ENCODE data around the gene PSEN1. TPM values are rescaled to one million over a fixed set of nuclear protein-coding genes. Genes with fewer than 3 reads are reported as not detected.

The PSEN1 gene
- total RNA-seq, 1 experiment from 2014 or later: 49.9 TPM

DNA sequence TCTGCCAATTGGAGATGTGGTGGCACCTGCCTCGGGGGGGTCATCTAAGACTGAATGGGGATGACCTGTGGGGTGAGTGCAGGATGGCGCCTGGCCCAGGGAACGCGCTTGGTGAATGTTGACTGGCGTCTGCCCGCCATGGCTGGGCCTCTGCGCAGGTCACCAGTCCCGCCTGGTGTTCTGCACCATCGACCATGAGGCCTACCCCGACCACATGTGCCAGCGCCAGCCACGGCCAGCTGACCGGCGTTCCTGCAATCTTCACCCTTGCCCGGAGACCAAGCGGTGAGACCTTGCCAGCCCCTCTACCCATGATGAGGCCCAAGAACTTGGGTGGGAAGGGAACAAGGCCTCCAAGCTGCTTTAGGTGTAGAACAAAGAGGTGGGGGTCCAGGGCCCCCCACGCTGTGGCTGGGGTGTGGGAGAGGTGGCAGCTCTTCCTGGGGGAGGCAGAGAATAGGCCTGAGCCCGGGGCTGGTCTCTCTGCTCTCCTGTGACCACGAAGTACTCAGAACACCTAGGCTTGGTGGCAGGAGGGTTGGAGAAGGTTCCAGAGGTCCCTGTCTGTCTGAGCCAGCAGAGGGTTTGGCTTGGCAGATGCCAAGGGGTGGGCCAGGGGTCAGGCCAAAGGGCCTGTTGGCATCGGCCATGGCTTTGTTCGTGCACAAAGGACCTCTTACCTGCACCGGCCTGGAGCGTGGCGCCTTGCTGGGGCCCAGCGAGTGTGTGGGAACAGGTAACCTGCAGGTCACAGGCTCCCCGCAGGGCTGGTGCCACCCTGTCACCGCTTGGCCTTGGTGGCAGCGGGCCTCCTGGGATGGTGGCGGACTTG is 116.4 kb downstream of the PSEN1 start:
- H2AFZ ChIP-seq (ENCODE audit: low read length): no peak overlapping the region

More for the DNA sequence above, 116.4 kb downstream of the PSEN1 start:
- Histone ChIP-seq H2BK12ac (ENCODE audit: insufficient read length, low read depth, low read length) (no peak overlapping the region), H4K5ac (ENCODE audit: insufficient read length, low read depth, low read length) (no peak overlapping the region), H3K79me2 (ENCODE audit: insufficient read depth, low read length) (no peaks in the 10 kb centered on the region), H2BK120ac (ENCODE audit: low read depth, low read length, poor library complexity, severe bottlenecking) (no peak overlapping the region), H4K8ac (replicated peaks; ENCODE audit: insufficient read length, low read depth, low read length) (no peak overlapping the region), H3K27ac (ENCODE audit: insufficient read length, low read depth, low read length) (no peak overlapping the region), H3K23me2 (ENCODE audit: insufficient read length, low read depth, low read length, poor library complexity, severe bottlenecking) (no peaks in the 10 kb centered on the region), H2BK20ac (ENCODE audit: low read depth, low read length, poor library complexity, severe bottlenecking) (no peak overlapping the region), H2BK15ac (ENCODE audit: low read depth, low read length) (no peak overlapping the region), H3K4me2 (ENCODE audit: insufficient read depth, insufficient read length, low read length) (no peak overlapping the region), H3K14ac (ENCODE audit: insufficient read depth, low read length) (no peak overlapping the region), H3K27me3 (ENCODE audit: insufficient read depth, low read length) (no peaks in the 10 kb centered on the region), H2BK5ac (ENCODE audit: insufficient read length, low read length) (no peak overlapping the region), H3T11ph (ENCODE audit: low read length) (no peak overlapping the region), H2AK5ac (ENCODE audit: insufficient read length, low read length) (no peak overlapping the region), H3K4ac (ENCODE audit: low read depth, low read length) (no peak overlapping the region), H3K23ac (ENCODE audit: insufficient read length, low read depth, low read length) (no peak overlapping the region), H3K9ac (ENCODE audit: extremely low read depth, insufficient read length, low read length) (no peak overlapping the region), H3K79me1 (ENCODE audit: insufficient read depth, low read depth, low read length, poor library complexity, severe bottlenecking) (no peaks in the 10 kb centered on the region), H4K91ac (ENCODE audit: insufficient read length, low read depth, low read length) (no peak overlapping the region), H3K56ac (ENCODE audit: insufficient read length, low read depth, low read length) (no peak overlapping the region), H3K9me3 (ENCODE audit: control insufficient read depth, low read depth, low read length) (no peaks in the 10 kb centered on the region), H3K18ac (ENCODE audit: insufficient read length, low read depth, low read length) (no peak overlapping the region), H4K20me1 (ENCODE audit: control insufficient read depth, insufficient read depth, insufficient read length) (no peaks in the 10 kb centered on the region), H3K4me1 (ENCODE audit: insufficient read depth, low read length) (no peaks in the 10 kb centered on the region)
- Mint-ChIP-seq H3K27ac (no peak overlapping the region), H3K4me3 (no peak overlapping the region), H3K36me3 (ENCODE audit: insufficient read depth in 1 of 3, low read depth in 3 of 3) (peaks cover 0 to 2% (median 0%) of the 10 kb centered on the region in 3 experiments; a peak in 1 of 7 replicates), H3K4me1 (0 out of 4 replicates have a peak, but pooled peaks cover 0 to 4% of the 10 kb centered on the region in 2 experiments), H3K27me3 (ENCODE audit: low read depth) (no peaks in the 10 kb centered on the region; the same call in 1 of the 2 replicates), H3K9me3 (no peaks in the 10 kb centered on the region; a peak in 1 of 5 replicates)
- no CpG with 5 or more reads among the region's 29 CpGs for WGBS (ENCODE audit: extremely low coverage, insufficient read length, low lambda C conversion rate)
- TF ChIP-seq, protein P1, sequence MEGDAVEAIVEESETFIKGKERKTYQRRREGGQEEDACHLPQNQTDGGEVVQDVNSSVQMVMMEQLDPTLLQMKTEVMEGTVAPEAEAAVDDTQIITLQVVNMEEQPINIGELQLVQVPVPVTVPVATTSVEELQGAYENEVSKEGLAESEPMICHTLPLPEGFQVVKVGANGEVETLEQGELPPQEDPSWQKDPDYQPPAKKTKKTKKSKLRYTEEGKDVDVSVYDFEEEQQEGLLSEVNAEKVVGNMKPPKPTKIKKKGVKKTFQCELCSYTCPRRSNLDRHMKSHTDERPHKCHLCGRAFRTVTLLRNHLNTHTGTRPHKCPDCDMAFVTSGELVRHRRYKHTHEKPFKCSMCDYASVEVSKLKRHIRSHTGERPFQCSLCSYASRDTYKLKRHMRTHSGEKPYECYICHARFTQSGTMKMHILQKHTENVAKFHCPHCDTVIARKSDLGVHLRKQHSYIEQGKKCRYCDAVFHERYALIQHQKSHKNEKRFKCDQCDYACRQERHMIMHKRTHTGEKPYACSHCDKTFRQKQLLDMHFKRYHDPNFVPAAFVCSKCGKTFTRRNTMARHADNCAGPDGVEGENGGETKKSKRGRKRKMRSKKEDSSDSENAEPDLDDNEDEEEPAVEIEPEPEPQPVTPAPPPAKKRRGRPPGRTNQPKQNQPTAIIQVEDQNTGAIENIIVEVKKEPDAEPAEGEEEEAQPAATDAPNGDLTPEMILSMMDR (conservative IDR thresholded peaks at IDR 0.05): no peak
- DNase-seq: no peak
